Thoracic aorta (tissue), 2 donors: Measurements from ENCODE around the gene KIF25. TPM values are rescaled to one million over a fixed set of nuclear protein-coding genes. Genes with fewer than 3 reads are reported as not detected.

Experiments
- ATAC-seq: fragments of 150-250 bp; one replicate; pipeline ENCODE4 v1.8.0; 2017; ENCODE audit warnings: low read depth; ENCODE audit not compliant: insufficient number of reproducible peaks, low FRiP score
- DNase-seq: peaks from one replicate; pipeline ENCODE4 v3.0.0-alpha.2; 2020; ENCODE audit warnings: low spot score
- H3K27ac ChIP-seq, 2 donors: fragments of 200-600 bp; sonication (generic); 1 replicate in 1 of 2; 2 replicates in 1 of 2; pipeline ENCODE4 v1.5.1; 2016; ENCODE audit warnings: mild to moderate bottlenecking in 2 of 2, moderate library complexity in 2 of 2
- H3K27me3 ChIP-seq: fragments of 200-600 bp; sonication (generic); replicated peaks from 2 replicates; pipeline ENCODE4 v1.6.0; 2016; ENCODE audit warnings: mild to moderate bottlenecking; ENCODE audit not compliant: insufficient read depth
- H3K36me3 ChIP-seq: fragments of 200-600 bp; sonication (generic); one replicate; pipeline ENCODE4 v1.5.1; 2016
- H3K4me1 ChIP-seq, 2 donors: fragments of 200-600 bp; sonication (generic); 1 replicate in 1 of 2; 2 replicates in 1 of 2; pipeline versions ENCODE4 v1.5.1 to v1.6.0; 2016; ENCODE audit warnings: low read depth in 2 of 2, mild to moderate bottlenecking in 1 of 2; ENCODE audit not compliant: control insufficient read depth in 1 of 2
- H3K4me3 ChIP-seq: fragments of 200-600 bp; sonication (generic); 2 replicates; pipeline ENCODE4 v1.5.1; 2016; ENCODE audit warnings: mild to moderate bottlenecking
- H3K9me3 ChIP-seq: fragments of 200-600 bp; sonication (generic); 2 replicates; pipeline ENCODE4 v1.5.1; 2016
- CTCF ChIP-seq: fragments of 200-600 bp; sonication (generic); IDR thresholded peaks from one replicate; pipeline ENCODE4 v1.5.1; 2019; ENCODE audit warnings: antibody characterized with exemption
- total RNA-seq, 2 donors: library from RNA; depleted of rRNA; stranded (reverse); fragments of >200 nt; gene quantifications; one replicate each; pipeline versions ENCODE4 v1.1.0 to v1.2.3, GENCODE V29; 2016

KIF25 gene
- total RNA-seq, 2 donors from 2014 or later: not detected

- ATAC-seq (no peak), DNase-seq (no peak)
- Histone ChIP-seq H3K9me3 (no peaks in the 10 kb centered on the region), H3K27me3 (no peaks in the 10 kb centered on the region), H3K36me3 (no peaks in the 10 kb centered on the region), H3K27ac (no peak overlapping the region), H3K4me3 (no peak overlapping the region), H3K4me1 (no peaks in the 10 kb centered on the region)
- TF ChIP-seq CTCF: no peak
Measured at GRCh38 chr6:167988945-167989841, 8.3 kb upstream of the KIF25 start.

- ATAC-seq: no peak
- no peaks in the 10 kb centered on the region for H3K9me3 ChIP-seq
- no peak for TF ChIP-seq CTCF
- no peak overlapping the region for H3K4me3 ChIP-seq
- H3K27me3 ChIP-seq: no peaks in the 10 kb centered on the region
- H3K4me1 ChIP-seq: no peaks in the 10 kb centered on the region
- no peak overlapping the region for H3K27ac ChIP-seq
- DNase-seq: no peak
- H3K36me3 ChIP-seq: no peaks in the 10 kb centered on the region
Measured at GRCh38 chr6:167990016-167990945, 7.2 kb upstream of the KIF25 start.

GRCh38 chr6:167993169-167993568, 4.3 kb upstream of the KIF25 start:
- H3K4me3 ChIP-seq: no peak overlapping the region
- ATAC-seq (no peak), DNase-seq (no peak)
- H3K36me3 ChIP-seq: no peaks in the 10 kb centered on the region
- H3K4me1 ChIP-seq: no peaks in the 10 kb centered on the region
- no peaks in the 10 kb centered on the region for H3K27me3 ChIP-seq
- no peak overlapping the region for H3K27ac ChIP-seq
- H3K9me3 ChIP-seq: no peaks in the 10 kb centered on the region
- TF ChIP-seq CTCF: no peak

- H3K27ac ChIP-seq: no peak overlapping the region
- H3K36me3 ChIP-seq: no peaks in the 10 kb centered on the region
Measured at GRCh38 chr6:167993831-167994230, 3.6 kb upstream of the KIF25 start.

More at GRCh38 chr6:167993831-167994230, 3.6 kb upstream of the KIF25 start:
- ATAC-seq (no peak), DNase-seq (no peak)
- no peaks in the 10 kb centered on the region for H3K9me3 ChIP-seq
- no peak for TF ChIP-seq CTCF
- no peak overlapping the region for H3K4me3 ChIP-seq
- no peaks in the 10 kb centered on the region for H3K4me1 ChIP-seq
- no peaks in the 10 kb centered on the region for H3K27me3 ChIP-seq
